HepG2 (cell line): ENCODE measurements around the gene ERCC4. TPM values are rescaled to one million over a fixed set of nuclear protein-coding genes. Genes with fewer than 3 reads are reported as not detected.

Experiments
- CREB3 ChIP-seq: sonication (generic); formaldehyde crosslinking; IDR thresholded peaks from 2 replicates; pipeline ENCODE4 v1.5.0; 2020; ENCODE audit warnings: missing genetic modification reagents
- ELK4 ChIP-seq: sonication (generic); formaldehyde crosslinking; IDR thresholded peaks from 2 replicates; pipeline ENCODE4 v1.9.0; 2021; ENCODE audit warnings: missing genetic modification reagents, borderline replicate concordance
- KAT7 ChIP-seq: IDR thresholded peaks from 2 replicates; pipeline ENCODE4 v1.6.1; 2018; ENCODE audit warnings: borderline replicate concordance, missing compliant biosample characterization
- NR0B2 ChIP-seq: sonication (generic); formaldehyde crosslinking; IDR thresholded peaks from 2 replicates; pipeline ENCODE4 v1.4.0; 2020; ENCODE audit warnings: mild to moderate bottlenecking, missing genetic modification reagents
- ONECUT2 ChIP-seq: sonication (generic); formaldehyde crosslinking; IDR thresholded peaks from 2 replicates; pipeline ENCODE4 v1.4.0; 2020; ENCODE audit warnings: missing genetic modification reagents
- PLRG1 ChIP-seq: fragments of 450-650 bp; conservative IDR thresholded peaks from 2 replicates; pipeline ENCODE4 v1.6.1; 2016
- PPARG ChIP-seq: conservative IDR thresholded peaks from 2 replicates; pipeline ENCODE4 v1.6.1; 2016; ENCODE audit warnings: missing biosample characterization, missing genetic modification reagents
- ZBTB4 ChIP-seq: sonication (generic); formaldehyde crosslinking; IDR thresholded peaks from 2 replicates; pipeline ENCODE4 v1.4.0; 2020; ENCODE audit warnings: missing genetic modification reagents, mild to moderate bottlenecking, borderline replicate concordance
- ZNF850 ChIP-seq: sonication (generic); formaldehyde crosslinking; conservative IDR thresholded peaks from 2 replicates; pipeline ENCODE4 v1.9.0; 2021; ENCODE audit warnings: mild to moderate bottlenecking, missing genetic modification reagents
- ZSCAN21 ChIP-seq: sonication (generic); formaldehyde crosslinking; IDR thresholded peaks from 2 replicates; pipeline ENCODE4 v1.8.0; 2022; ENCODE audit warnings: mild to moderate bottlenecking, missing genetic modification reagents, moderate library complexity, borderline replicate concordance
- ZSCAN22 ChIP-seq: sonication (generic); formaldehyde crosslinking; IDR thresholded peaks from 2 replicates; pipeline ENCODE4 v1.4.0; 2020; ENCODE audit warnings: mild to moderate bottlenecking, missing genetic modification reagents
- polyA plus RNA-seq, 8 experiments: library from polyadenylated mRNA; depleted of rRNA in 3 of 8; stranded (reverse) in 7 of 8; unstranded in 1 of 8; fragments of >200 nt; fragmentation: Illumina TruSeq in 4 of 8; extraction: Trizol in 4 of 8; gene quantifications; 2 replicates each; pipeline versions ENCODE4 v1.2.1 to v1.2.3, GENCODE V29; 2011 to 2016; ENCODE audit warnings: low read depth in 4 of 8, missing spikeins in 1 of 8, mixed read lengths in 1 of 8; ENCODE audit not compliant: insufficient read depth in 1 of 8
- total RNA-seq, 5 experiments: library from RNA; depleted of rRNA; stranded (reverse); fragments of >200 nt; fragmentation: Illumina TruSeq; extraction: Trizol; gene quantifications; 2 replicates each; pipeline ENCODE4 v1.2.3, GENCODE V29; 2016; ENCODE audit warnings: low read depth in 1 of 5
- TF ChIP-seq, protein P1 (sequence below): sonication (generic); formaldehyde crosslinking; IDR thresholded peaks from 2 replicates; pipeline ENCODE4 v1.5.1; 2020; ENCODE audit warnings: missing genetic modification reagents, mild to moderate bottlenecking, borderline replicate concordance
- TF ChIP-seq, protein P2 (sequence below): sonication (generic); formaldehyde crosslinking; IDR thresholded peaks from 2 replicates; pipeline ENCODE4 v1.4.0; 2020; ENCODE audit warnings: missing genetic modification reagents, borderline replicate concordance

The ERCC4 gene
- total and polyA plus RNA-seq, 2 of the 13 experiments (the other 11 are each of a cell fraction or from before 2014, with no cell fraction given), result 5.4 to 15.2 TPM

GRCh38 chr16:13957197-13958078, 37.5 kb downstream of the ERCC4 start (continued):
- TF ChIP-seq ZNF850 (CRISPR knock-in tag) (0 out of 2 replicates have a peak, but pooled peaks have one; percentile 65), ZSCAN21 (0 out of 2 replicates have a peak, but pooled peaks have one; percentile 19), PLRG1 (no peak), PPARG (CRISPR knock-in tag) (peak; percentile 8; the same call in 1 of the 2 replicates), ELK4 (CRISPR knock-in tag) (no peak), CREB3 (CRISPR knock-in tag) (no peak), ZSCAN22 (CRISPR knock-in tag) (no peak), ZBTB4 (CRISPR knock-in tag) (no peak), NR0B2 (CRISPR knock-in tag) (no peak), ONECUT2 (no peak), KAT7 (CRISPR knock-in tag) (no peak)
- TF ChIP-seq, protein P1, sequence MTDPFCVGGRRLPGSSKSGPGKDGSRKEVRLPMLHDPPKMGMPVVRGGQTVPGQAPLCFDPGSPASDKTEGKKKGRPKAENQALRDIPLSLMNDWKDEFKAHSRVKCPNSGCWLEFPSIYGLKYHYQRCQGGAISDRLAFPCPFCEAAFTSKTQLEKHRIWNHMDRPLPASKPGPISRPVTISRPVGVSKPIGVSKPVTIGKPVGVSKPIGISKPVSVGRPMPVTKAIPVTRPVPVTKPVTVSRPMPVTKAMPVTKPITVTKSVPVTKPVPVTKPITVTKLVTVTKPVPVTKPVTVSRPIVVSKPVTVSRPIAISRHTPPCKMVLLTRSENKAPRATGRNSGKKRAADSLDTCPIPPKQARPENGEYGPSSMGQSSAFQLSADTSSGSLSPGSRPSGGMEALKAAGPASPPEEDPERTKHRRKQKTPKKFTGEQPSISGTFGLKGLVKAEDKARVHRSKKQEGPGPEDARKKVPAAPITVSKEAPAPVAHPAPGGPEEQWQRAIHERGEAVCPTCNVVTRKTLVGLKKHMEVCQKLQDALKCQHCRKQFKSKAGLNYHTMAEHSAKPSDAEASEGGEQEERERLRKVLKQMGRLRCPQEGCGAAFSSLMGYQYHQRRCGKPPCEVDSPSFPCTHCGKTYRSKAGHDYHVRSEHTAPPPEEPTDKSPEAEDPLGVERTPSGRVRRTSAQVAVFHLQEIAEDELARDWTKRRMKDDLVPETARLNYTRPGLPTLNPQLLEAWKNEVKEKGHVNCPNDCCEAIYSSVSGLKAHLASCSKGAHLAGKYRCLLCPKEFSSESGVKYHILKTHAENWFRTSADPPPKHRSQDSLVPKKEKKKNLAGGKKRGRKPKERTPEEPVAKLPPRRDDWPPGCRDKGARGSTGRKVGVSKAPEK (CRISPR knock-in tag), result no peak
- TF ChIP-seq, protein P2, sequence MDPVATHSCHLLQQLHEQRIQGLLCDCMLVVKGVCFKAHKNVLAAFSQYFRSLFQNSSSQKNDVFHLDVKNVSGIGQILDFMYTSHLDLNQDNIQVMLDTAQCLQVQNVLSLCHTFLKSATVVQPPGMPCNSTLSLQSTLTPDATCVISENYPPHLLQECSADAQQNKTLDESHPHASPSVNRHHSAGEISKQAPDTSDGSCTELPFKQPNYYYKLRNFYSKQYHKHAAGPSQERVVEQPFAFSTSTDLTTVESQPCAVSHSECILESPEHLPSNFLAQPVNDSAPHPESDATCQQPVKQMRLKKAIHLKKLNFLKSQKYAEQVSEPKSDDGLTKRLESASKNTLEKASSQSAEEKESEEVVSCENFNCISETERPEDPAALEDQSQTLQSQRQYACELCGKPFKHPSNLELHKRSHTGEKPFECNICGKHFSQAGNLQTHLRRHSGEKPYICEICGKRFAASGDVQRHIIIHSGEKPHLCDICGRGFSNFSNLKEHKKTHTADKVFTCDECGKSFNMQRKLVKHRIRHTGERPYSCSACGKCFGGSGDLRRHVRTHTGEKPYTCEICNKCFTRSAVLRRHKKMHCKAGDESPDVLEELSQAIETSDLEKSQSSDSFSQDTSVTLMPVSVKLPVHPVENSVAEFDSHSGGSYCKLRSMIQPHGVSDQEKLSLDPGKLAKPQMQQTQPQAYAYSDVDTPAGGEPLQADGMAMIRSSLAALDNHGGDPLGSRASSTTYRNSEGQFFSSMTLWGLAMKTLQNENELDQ (CRISPR knock-in tag), result no peak
